CD4-positive, alpha-beta T cell treated with Interleukin-17A for 1 hour (primary cell): ENCODE measurements around the gene MAPK8IP2.
"Not testable (repeated sequence)": the region's sequence is repeated elsewhere in the genome, so short reads cannot be mapped to it uniquely, and the experiment has no call there.

ENCODE experiments used
- DNase-seq: peaks from one replicate; pipeline ENCODE4 v3.0.0-alpha.2; 2020

Gene MAPK8IP2

DNA sequence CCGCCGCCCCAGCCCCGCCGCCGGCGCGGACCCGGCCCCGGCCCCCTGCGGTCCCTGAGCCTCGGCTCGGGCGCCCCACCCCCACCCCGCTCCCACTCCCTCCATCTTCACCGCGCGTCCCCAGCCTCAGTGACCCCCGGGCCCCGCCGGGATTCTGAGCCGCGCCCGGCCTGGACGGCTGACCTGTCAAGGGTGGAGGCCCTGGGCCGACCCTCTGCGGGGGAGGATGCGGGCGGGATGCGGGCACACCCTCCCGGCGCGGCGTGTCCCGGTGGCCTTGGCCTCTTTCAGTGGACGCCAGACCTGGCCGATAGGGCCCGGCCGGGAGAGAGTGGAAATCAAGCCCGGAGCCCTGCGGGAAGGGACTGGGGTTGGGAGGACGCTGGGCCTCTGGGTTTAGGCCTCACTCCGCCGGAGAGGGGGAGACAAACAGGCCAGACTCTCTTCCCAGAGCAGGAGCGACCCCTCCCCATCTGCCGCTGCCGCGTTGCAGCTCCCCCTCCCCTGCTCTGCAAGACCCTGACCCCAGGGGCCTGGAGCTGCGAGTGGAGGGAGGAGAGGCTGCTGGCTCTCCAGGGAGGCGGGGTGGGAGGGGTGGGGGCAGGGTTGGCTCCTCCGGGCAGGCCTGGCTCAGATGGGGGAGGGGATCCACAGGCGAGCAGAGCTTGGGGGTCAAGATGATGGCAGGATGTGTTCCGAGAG lies 525 bp downstream of the MAPK8IP2 start:
- DNase-seq: no peak

DNA sequence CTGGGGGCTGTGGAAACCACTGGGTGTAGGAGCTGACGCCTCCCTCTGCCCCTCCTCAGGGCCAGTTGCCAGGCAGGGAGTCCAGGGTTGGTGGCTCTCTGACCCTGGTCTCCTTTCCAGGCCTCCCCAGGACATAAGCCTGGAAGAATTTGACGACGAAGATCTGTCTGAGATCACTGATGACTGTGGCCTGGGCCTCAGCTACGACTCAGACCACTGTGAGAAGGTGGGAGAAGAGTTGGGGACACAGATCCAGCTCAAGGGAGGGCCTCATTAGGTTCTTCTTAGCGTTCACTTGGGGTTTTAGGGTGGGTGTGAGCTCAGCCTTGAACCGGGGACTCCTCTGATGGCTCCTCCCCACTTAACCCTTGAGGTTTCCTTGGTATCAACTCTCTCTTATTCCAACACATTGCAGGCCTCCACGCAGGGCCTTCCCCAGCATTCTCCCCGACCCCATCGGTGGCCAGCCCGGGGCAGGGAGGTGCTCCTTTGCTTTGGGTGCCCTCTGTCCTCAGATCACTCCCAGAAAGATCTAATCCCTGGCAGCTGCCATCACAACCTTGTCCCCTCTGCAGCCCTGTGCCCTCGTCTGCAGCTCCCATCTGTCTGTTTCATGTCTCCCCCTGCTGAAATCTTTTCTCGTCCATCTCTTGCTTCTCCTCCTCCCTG lies 1.2 kb downstream of the MAPK8IP2 start:
- no peak for DNase-seq

DNA sequence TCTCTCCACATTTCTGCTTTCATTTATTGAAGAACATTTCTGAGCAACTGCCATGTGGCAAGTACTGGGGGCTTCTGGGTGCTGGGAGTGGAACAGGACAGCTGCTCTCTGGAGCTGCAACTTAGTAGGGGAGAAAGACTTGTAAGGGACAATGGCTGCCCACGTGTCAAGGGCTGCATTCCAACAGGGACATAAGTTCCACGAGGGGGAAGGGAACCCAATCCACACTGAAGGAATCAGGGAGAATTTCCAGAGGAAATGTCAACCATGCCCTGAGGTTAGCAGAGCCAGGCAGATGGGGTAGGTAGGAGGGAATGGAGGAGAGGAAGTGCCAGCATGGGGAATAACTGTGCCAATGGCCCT lies 1.7 kb downstream of the MAPK8IP2 start:
- no peak for DNase-seq

DNA sequence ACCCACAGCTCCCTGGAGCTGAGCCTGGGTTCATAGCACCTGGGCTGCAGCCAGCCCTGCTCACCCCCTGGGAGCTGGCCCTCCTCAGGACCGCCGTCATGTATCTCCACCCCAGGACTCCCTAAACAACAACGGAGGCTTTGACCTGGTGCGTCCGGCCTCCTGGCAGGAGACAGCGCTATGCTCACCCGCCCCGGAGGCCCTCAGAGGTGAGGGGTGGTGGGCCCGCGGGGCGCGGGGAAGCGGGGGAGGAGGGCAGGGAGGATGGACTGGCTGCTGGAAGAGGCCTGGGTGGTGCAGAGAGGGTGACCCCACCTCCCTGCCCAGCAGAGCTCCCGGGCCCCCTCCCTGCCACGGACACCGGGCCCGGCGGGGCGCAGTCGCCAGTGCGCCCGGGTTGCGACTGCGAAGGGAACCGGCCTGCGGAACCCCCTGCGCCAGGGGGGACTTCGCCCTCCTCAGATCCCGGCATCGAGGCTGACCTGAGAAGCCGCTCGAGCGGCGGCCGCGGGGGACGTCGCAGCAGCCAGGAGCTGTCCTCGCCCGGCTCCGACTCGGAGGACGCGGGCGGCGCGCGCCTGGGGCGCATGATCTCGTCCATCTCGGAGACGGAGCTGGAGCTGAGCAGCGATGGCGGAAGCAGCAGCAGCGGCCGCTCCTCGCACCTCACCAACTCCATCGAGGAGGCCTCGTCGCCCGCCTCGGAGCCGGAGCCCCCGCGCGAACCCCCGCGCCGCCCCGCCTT lies 3.1 kb downstream of the MAPK8IP2 start:
- DNase-seq: no peak

DNA sequence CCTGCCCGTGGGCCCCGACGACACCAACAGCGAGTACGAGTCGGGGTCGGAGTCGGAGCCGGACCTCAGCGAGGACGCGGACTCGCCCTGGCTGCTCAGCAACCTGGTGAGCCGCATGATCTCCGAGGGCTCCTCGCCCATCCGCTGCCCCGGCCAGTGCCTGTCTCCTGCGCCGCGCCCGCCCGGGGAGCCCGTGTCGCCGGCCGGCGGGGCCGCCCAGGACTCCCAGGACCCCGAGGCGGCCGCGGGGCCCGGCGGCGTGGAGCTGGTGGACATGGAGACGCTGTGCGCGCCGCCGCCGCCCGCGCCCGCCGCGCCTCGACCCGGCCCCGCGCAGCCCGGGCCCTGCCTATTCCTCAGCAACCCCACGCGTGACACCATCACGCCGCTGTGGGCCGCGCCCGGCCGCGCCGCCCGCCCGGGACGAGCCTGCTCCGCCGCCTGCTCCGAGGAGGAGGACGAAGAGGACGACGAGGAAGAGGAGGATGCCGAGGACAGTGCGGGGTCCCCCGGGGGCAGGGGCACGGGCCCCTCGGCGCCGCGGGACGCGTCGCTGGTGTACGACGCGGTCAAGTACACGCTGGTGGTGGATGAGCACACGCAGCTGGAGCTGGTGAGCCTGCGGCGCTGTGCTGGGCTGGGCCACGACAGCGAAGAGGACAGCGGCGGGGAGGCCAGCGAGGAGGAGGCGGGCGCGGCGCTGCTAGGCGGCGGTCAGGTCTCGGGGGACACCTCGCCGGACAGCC lies 3.8 kb downstream of the MAPK8IP2 start:
- DNase-seq: no peak

DNA sequence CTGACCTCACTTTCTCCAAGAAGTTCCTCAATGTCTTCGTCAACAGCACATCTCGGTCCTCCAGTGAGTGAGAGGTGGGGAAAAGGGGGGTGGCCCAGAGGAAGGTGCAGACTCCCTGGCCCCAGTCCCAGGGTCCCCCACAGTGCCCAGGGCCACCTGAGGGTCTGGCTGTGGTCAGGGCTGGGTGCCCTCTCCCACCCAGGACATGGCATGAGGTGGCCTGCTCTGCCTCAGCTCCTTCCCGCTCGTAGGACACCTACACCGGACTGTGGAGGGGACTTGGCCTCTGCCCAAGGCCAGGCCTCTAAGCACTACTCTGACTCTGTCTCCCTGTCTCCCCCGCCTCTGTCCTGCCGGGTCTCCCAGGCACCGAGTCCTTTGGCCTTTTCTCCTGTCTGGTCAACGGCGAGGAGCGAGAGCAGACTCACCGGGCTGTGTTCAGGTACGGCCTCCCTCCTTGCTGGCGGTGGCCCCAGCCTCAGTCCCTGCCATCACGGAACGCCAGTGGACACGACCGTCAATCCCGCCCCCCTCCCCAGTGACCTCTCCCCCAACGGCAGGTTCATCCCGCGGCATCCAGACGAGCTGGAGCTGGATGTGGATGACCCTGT lies 4.5 kb downstream of the MAPK8IP2 start:
- no peak for DNase-seq

DNA sequence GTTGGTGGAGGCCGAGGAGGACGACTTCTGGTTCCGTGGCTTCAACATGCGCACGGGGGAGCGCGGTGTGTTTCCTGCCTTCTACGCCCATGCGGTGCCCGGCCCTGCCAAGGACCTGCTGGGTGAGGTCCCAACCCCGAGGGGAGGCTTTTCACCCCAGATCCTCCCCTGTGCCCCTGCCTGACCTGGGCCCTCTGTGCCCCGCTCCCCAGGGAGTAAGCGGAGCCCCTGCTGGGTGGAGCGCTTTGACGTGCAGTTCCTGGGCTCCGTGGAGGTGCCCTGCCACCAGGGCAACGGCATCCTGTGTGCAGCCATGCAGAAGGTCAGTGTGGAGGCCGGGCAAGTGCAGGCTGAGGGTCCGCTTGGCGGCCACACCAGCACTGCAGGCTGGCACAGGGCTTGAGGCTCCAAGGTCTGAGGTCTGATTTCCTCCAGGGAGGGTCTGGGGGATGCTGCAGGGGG lies 5.1 kb downstream of the MAPK8IP2 start:
- no peak for DNase-seq

DNA sequence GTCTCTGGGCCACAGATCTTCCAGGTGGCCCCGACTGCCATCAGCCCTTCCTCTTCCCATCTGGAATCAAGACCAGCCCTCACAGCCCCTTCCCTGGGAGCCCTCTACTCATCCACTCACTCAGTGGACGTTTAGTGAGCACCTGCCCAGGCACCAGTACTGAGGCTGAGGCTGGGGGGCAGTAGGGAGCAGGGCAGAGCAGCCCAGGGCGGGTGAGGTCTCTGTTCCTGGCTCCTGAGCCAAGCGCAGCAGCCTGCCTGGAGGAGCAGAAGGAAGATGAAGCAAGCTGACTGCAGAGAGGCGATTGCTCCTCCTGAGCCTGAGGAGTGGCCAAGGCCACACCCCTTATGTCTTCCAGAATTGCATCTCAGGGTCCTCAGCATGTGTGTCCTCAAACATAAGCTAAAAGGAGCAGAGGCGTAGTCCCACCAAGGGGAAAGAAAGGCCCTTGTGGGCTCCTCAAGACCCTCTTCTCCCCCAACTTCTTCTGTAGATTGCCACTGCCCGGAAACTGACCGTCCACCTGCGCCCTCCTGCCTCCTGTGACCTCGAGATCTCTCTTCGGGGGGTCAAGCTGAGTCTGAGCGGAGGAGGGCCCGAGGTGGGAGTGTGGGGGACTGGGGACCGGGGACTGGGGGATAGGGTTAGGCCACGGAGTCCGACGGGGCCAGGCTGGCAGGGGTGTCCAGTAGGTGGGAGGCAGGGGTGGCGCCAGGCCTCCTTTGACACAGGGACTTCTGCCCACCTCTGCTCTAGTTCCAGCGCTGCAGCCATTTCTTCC lies 5.8 kb downstream of the MAPK8IP2 start:
- DNase-seq: no peak

DNA sequence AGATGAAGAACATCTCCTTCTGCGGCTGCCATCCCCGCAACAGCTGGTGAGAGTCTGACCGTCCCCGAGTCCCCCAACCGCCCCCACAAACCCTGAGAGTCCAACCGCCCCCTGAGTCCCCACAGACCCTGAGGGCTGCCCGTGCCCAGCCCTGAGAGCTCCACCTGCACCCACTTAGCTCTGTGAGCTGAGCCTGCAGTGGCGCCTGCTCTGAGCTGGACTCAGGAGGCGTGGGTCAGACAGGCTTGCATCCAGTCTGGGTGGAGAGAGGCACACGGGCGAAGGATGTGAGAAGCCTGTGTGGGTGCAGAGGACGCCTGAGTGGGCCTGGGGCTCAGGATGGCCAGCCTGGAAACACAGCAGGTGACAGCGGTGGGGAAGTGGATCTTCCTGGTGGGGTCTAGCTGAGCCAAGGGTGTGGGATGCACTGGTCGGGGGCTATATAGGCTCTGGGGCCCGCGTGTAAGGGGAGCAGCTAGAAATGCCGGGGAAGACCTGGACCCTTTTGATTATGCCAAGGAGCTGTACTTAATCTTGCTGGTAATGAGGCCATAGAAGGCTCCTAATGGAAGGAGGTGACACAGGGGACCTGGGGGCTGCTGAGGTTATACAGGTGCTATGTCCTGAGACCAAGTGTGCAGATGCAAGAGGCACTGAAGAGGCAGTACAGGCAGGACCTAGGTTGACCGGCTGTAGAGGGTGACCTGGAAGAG lies 6.5 kb downstream of the MAPK8IP2 start:
- no peak for DNase-seq

DNA sequence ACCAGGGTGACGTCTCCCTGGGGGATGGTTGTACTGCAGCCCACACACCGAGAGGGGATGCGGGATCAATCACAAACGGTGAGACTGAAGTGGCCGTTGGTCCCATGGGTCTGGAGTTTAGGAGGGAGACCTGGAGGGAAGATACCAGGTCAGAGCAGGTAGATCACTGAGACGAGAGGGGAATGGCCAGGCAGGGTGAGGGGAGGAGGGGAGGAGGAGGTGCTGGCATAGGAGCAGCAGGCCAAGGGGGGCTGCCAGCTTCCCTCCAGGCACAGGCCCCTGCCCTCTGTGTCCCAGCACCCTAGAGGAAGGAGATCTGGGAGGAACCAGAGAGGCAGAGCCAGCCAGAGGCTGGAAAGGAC lies 7.0 kb downstream of the MAPK8IP2 start:
- no peak for DNase-seq

DNA sequence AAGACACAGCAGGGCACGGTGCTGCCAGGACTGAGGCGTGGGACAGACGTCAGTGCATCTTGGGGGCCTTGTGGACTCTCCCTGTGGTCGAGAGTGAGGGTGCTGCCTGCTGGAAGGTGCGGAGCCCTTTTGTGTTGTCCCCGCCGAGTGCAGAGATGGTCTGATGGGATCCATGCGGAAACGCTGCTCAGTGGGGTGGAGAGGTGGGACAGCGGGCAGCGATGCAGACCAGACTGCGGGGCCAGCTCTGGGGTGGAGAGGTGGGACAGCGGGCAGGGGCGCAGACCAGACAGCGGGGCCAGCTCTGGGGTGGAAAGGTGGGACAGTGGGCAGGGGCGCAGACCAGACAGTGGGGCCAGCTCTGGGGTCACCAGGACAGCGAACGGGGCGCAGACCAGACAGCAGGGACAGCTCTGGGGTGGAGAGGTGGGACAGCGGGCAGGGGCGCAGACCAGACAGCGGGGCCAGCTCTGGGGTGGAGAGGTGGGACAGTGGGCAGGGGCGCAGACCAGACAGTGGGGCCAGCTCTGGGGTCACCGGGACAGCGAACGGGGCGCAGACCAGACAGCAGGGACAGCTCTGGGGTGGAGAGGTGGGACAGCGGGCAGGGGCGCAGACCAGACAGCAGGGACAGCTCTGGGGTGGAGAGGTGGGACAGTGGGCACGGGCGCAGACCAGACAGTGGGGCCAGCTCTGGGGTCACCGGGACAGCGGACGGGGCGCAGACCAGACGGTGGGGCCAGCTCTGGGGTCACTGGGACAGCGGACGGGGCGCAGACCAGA lies 7.7 kb downstream of the MAPK8IP2 start:
- DNase-seq: not testable (repeated sequence)

DNA sequence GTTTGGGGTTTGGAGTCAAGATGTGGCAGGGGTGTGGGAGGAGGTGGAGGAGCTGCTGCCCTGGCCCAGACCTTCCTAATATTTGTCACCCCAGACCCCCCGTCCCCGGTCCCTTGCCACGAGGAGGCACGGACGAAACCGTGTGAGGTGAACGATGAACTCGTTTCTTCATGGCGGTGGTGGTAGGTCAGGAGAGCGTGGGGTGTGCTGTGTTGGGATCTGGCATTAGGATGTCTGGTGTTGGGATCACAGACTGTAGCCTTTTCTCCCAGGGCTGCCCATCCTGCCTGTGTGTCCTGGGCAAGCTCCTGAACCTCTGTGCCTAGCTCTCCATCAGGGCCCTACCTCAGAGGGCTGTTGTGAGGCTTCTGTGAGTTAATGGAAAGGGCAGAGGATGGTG lies 8.4 kb downstream of the MAPK8IP2 start:
- no peak for DNase-seq

DNA sequence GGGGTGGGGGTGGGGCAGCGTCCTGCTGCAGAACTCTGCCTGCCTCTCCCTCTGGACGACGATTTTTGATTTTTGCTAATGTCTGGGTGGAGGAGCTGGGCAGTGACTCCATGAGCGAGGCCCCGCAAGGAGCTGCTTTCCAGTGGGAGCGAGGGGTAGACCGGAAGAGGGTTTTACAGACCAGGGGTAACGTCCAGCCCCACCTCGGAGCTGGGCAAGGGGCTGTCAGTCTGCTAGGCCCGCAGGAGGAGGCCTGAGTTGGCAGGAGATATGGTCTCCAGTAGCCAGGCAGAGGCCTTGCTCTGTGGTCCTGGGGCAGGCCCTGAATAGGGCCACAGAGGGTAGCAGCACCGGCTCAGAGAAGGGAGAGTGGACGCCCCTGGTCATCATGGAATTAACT lies 9.0 kb downstream of the MAPK8IP2 start:
- DNase-seq: no peak

DNA sequence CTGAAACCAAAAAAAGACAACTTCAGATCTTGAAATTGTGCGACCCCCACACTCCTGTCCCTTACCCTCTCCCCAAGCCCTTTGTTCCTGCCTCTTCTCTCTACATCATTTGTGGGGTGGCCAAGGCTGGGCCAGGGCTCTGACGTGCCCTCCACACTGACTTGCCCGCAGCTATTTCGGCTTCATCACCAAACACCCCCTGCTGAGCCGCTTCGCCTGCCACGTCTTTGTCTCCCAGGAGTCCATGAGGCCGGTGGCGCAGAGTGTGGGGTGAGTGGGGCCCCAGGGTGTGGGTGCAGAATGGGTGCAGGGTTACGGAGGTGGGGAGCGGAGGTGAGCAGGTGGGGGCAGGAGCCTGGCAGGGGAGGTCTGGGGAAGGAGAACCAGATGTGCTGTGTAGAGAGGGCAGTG lies 9.5 kb downstream of the MAPK8IP2 start:
- no peak for DNase-seq

DNA sequence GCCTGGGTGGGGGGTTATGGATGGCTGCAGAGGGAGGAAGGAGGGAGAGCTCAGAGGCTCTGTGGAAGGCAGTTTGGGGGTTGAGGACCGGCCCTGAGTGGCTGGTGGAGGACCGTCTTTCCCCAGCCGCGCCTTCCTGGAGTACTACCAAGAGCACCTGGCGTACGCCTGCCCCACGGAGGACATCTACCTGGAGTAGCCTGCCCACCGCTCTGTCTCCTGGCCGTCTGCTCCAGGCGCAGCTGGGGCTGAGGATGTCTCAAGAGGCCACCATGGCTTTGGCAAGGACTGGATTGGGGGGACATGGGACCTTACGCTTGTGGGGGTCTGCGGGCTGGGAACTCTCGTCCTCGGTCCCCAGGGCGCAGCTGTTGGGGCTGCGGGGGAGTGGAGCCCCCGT lies 10.0 kb downstream of the MAPK8IP2 start:
- DNase-seq: no peak

DNA sequence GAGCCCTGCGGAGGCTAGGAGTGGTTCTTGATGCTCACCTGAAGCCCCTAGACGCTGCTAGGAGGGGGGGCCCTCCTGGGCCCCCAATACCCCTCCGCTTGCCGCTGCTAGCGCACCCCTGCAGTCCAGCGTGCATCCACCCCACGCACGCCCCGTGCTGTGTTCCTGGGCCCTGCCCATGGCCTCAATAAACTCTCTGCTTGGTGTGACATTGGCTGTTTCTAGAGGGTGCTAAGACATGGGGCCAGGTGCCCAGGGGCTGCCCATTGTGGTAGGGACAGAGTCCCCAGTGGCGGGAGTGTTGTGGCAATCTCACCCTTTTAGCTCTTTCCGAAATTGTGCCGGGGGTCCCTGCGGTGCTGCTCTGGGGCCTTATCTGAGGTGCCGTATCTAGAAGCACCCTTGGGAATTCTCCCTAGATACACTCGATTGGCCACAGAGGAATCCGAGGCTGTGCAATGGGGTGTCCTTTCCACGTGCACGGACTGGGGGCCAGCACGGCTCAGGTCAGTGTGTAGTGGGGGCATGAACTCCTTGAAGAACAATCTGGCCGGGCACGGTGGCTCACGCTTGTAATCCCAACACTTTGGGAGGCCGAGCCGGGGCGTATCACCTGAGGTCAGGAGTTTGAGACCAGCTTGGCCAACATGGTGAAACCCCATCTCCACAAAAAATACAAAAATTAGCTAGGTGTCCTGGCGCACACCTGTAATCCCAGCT lies 10.9 kb downstream of the MAPK8IP2 start:
- no peak for DNase-seq

DNA sequence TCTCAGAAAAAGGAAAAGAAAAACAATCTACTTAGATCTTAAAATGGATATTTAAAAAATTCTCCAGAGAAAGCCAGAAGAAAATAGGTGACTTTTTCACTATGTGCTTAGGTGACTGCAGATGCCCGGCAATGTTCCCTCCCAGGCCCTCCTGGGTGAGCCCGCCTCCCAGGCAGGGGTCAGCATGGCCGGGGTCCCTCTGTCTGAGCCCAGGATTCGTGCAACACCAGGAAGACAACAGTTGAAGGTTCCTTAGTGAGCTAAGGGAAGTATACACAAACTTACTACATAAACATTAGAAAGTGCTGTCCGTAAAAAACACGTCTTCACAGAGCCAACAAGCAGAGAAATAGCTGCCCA lies 11.6 kb downstream of the MAPK8IP2 start:
- DNase-seq: no peak

DNA sequence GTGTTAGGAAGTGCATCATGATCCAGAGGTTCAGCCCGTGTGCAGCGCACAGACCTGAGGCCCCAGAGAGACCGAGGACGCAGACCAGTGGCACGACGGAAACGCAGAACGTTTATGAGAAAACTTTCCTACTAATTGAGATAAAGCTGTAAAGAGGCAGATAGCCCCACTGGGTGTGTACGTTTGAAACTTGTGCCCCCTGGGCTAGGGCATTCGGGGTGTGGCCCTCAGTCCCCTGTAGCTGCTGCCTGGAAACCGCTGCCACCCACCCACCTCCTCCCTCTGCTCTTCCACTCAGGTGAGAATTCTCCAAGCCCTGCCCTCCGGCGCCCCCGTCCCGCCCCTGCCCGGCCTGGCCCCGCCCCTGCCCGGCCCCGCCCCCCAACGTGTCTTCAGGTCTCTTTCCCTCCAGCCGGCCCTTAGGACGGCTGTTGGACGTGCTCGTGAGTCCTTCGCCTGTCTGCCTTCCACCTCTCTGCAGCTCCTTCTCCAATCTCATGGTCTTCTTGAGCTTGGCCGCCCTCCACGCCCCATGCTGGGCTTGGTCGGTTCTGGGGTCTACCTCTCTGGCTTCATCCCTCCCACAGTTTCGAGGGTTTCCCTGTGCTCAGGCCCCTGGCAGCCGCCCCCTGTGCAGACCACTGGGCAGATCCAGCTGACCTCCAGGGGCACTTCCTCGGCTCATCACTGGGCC lies 12.1 kb downstream of the MAPK8IP2 start:
- DNase-seq: no peak

DNA sequence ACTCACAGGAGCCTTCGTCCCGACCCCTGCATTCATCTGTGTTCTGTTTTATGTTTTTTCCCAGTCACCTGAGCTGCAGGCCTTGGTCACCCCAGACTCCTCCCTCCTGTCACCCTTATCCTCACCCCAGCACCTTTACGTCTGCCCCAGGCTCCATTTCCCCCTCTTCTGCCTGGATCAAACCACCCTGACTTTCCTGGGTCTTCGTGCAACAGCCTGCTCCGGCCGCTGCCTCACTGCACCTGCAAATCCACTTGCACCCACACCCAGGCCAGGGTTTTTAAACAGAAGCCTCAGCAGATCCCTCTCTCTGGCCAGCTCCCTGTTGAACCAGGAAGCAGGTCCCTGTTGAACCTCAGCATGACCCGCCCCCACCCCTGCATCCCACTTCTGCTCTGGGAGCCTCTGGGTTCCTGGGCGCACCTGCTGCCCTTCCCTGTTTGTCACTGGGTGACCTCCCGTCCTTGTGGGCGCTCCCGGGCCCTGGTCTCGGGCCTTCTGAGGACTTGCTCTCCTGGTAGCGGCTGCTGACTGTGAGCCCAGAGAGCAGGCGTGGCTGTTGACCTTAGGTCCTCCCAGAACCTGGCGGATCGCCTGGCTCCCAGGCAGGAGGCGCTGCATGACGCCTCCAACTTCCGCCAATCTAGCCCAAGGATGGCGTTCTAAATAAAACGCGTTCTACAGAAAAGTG lies 12.8 kb downstream of the MAPK8IP2 start:
- no peak for DNase-seq
